OCI-LY3 (cell line): ENCODE data around the gene NUP93.

Experiments
- EZH2phosphoT487 ChIP-seq: fragments of 200-600 bp; shearing (Covaris generic); IDR thresholded peaks from 2 replicates; pipeline ENCODE4 v1.6.1; 2018; ENCODE audit warnings: antibody characterized with exemption, mixed run types, low read depth
- TF ChIP-seq, protein P1 (sequence below): fragments of 200-600, 300-600 bp; sonication (generic); IDR thresholded peaks from 2 replicates; pipeline ENCODE4 v1.5.1; 2014; ENCODE audit warnings: antibody characterized with exemption, low read length, low read depth

DNA sequence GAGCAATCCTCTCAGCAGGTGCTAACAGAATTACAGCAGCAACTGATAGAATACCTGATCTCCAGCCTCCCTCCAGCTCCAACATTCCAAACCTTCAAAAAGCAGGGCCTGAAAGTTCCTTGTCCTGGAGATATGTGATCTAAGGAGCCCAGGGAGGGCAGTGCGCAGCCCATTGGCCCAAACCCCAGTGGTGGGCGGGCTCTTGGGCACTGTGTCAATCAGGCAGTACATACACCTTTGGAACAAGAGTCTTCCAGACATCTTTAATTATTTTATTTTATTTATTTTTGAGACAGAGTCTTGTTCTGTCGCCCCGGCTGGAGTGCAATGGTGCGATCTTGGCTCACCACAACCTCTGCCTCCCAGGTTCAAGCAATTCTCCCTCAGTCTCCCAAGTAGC, 159.3 kb downstream of the NUP93 start:
- TF ChIP-seq, protein P1, sequence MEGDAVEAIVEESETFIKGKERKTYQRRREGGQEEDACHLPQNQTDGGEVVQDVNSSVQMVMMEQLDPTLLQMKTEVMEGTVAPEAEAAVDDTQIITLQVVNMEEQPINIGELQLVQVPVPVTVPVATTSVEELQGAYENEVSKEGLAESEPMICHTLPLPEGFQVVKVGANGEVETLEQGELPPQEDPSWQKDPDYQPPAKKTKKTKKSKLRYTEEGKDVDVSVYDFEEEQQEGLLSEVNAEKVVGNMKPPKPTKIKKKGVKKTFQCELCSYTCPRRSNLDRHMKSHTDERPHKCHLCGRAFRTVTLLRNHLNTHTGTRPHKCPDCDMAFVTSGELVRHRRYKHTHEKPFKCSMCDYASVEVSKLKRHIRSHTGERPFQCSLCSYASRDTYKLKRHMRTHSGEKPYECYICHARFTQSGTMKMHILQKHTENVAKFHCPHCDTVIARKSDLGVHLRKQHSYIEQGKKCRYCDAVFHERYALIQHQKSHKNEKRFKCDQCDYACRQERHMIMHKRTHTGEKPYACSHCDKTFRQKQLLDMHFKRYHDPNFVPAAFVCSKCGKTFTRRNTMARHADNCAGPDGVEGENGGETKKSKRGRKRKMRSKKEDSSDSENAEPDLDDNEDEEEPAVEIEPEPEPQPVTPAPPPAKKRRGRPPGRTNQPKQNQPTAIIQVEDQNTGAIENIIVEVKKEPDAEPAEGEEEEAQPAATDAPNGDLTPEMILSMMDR = no peak
- TF ChIP-seq EZH2phosphoT487 = no peak
